Measurements from ENCODE around the gene ZNF70. TPM values are rescaled to one million over a fixed set of nuclear protein-coding genes. Genes with fewer than 3 reads are reported as not detected.

Gene ZNF70
- total and polyA plus RNA-seq, 2 of the 13 experiments (the other 11 are each of a cell fraction or from before 2014, with no cell fraction given), result 0.62 to 3.6 TPM

- TF ChIP-seq, protein P1, sequence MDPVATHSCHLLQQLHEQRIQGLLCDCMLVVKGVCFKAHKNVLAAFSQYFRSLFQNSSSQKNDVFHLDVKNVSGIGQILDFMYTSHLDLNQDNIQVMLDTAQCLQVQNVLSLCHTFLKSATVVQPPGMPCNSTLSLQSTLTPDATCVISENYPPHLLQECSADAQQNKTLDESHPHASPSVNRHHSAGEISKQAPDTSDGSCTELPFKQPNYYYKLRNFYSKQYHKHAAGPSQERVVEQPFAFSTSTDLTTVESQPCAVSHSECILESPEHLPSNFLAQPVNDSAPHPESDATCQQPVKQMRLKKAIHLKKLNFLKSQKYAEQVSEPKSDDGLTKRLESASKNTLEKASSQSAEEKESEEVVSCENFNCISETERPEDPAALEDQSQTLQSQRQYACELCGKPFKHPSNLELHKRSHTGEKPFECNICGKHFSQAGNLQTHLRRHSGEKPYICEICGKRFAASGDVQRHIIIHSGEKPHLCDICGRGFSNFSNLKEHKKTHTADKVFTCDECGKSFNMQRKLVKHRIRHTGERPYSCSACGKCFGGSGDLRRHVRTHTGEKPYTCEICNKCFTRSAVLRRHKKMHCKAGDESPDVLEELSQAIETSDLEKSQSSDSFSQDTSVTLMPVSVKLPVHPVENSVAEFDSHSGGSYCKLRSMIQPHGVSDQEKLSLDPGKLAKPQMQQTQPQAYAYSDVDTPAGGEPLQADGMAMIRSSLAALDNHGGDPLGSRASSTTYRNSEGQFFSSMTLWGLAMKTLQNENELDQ (CRISPR knock-in tag; IDR thresholded peaks at IDR 0.05; ENCODE audit: borderline replicate concordance), result no peak
- TF ChIP-seq RFXANK (CRISPR knock-in tag; IDR thresholded peaks at IDR 0.05) (no peak), HBP1 (CRISPR knock-in tag; IDR thresholded peaks at IDR 0.05; ENCODE audit: low read depth) (no peak), HIC2 (CRISPR knock-in tag; IDR thresholded peaks at IDR 0.05; ENCODE audit: low read depth) (peak; percentile 85; the same call in 1 of the 2 replicates), RARG (CRISPR knock-in tag; IDR thresholded peaks at IDR 0.05; ENCODE audit: low read depth) (no peak; the same call in 1 of the 2 replicates), NBN (conservative IDR thresholded peaks at IDR 0.05) (no peak), JUND (CRISPR knock-in tag; IDR thresholded peaks at IDR 0.05) (no peak; the same call in 1 of the 2 replicates), LBX2 (CRISPR knock-in tag; IDR thresholded peaks at IDR 0.05; ENCODE audit: borderline replicate concordance) (0 out of 2 replicates have a peak, but pooled peaks have one; percentile 31), ZNF44 (CRISPR knock-in tag; IDR thresholded peaks at IDR 0.05) (no peak), ZNF629 (CRISPR knock-in tag; conservative IDR thresholded peaks at IDR 0.05) (no peak), MTF1 (CRISPR knock-in tag; IDR thresholded peaks at IDR 0.05) (no peak), ZFP1 (CRISPR knock-in tag; IDR thresholded peaks at IDR 0.05) (no peak), SPEN (CRISPR knock-in tag; IDR thresholded peaks at IDR 0.05; ENCODE audit: low read depth) (peak; percentile 80), HES4 (CRISPR knock-in tag; IDR thresholded peaks at IDR 0.05; ENCODE audit: borderline replicate concordance) (no peak; the same call in 1 of the 2 replicates)
- TF ChIP-seq, protein P2, sequence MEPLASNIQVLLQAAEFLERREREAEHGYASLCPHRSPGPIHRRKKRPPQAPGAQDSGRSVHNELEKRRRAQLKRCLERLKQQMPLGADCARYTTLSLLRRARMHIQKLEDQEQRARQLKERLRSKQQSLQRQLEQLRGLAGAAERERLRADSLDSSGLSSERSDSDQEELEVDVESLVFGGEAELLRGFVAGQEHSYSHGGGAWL (CRISPR knock-in tag; IDR thresholded peaks at IDR 0.05), result no peak; the same call in 1 of the 2 replicates
- TF ChIP-seq, protein P3, sequence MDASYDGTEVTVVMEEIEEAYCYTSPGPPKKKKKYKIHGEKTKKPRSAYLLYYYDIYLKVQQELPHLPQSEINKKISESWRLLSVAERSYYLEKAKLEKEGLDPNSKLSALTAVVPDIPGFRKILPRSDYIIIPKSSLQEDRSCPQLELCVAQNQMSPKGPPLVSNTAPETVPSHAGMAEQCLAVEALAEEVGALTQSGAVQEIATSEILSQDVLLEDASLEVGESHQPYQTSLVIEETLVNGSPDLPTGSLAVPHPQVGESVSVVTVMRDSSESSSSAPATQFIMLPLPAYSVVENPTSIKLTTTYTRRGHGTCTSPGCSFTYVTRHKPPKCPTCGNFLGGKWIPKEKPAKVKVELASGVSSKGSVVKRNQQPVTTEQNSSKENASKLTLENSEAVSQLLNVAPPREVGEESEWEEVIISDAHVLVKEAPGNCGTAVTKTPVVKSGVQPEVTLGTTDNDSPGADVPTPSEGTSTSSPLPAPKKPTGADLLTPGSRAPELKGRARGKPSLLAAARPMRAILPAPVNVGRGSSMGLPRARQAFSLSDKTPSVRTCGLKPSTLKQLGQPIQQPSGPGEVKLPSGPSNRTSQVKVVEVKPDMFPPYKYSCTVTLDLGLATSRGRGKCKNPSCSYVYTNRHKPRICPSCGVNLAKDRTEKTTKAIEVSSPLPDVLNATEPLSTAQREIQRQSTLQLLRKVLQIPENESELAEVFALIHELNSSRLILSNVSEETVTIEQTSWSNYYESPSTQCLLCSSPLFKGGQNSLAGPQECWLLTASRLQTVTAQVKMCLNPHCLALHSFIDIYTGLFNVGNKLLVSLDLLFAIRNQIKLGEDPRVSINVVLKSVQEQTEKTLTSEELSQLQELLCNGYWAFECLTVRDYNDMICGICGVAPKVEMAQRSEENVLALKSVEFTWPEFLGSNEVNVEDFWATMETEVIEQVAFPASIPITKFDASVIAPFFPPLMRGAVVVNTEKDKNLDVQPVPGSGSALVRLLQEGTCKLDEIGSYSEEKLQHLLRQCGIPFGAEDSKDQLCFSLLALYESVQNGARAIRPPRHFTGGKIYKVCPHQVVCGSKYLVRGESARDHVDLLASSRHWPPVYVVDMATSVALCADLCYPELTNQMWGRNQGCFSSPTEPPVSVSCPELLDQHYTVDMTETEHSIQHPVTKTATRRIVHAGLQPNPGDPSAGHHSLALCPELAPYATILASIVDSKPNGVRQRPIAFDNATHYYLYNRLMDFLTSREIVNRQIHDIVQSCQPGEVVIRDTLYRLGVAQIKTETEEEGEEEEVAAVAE (CRISPR knock-in tag; IDR thresholded peaks at IDR 0.05; ENCODE audit: borderline replicate concordance), result no peak; the same call in 1 of the 2 replicates
- TF ChIP-seq, protein P4, sequence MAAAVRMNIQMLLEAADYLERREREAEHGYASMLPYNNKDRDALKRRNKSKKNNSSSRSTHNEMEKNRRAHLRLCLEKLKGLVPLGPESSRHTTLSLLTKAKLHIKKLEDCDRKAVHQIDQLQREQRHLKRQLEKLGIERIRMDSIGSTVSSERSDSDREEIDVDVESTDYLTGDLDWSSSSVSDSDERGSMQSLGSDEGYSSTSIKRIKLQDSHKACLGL (CRISPR knock-in tag; IDR thresholded peaks at IDR 0.05), result no peak; the same call in 1 of the 2 replicates
These were observed 17.0 kb upstream of the ZNF70 start, which contains the start of gene CHCHD10 (continued) for GRCh38 chr22:23767673-23768548.
